MCF 10A (cell line): ENCODE measurements around the gene KCNRG. TPM values are rescaled to one million over a fixed set of nuclear protein-coding genes. Genes with fewer than 3 reads are reported as not detected.
A peak's percentile ranks its signal among the peaks of the same experiment; 100 is the strongest.

Source experiments
- BruUV-seq: library from RNA; stranded (reverse); fragments of 400-500 nt; replicated peaks from 2 replicates; lab custom pipeline; 2021; lab: Mats Ljungman, UMichigan
- CTCF ChIA-PET: fragments of 300-600 bp; sonication (Branson Sonifier 250); formaldehyde crosslinking; extraction: SDS; loops from one replicate; lab custom pipeline; 2021; ENCODE audit warnings: antibody characterized with exemption, inconsistent platforms; lab: Yijun Ruan, JAX
- POLR2A ChIA-PET: fragments of 300-600, 350-650 bp; sonication (Branson Sonifier 250); formaldehyde crosslinking; extraction: SDS; loops from one replicate; lab custom pipeline; 2020; ENCODE audit warnings: antibody characterized with exemption, inconsistent platforms; lab: Yijun Ruan, JAX
- DNase-seq: peaks from one replicate; pipeline ENCODE4 v3.0.0-alpha.2; 2018; ENCODE audit not compliant: unreplicated experiment
- H3K27ac Mint-ChIP-seq: one replicate; pipeline ENCODE4 v1.8.0; 2022; ENCODE audit warnings: mild to moderate bottlenecking, low read depth, mixed read lengths; ENCODE audit not compliant: unreplicated experiment
- H3K27me3 Mint-ChIP-seq: one replicate; pipeline ENCODE4 v1.8.0; 2022; ENCODE audit warnings: mixed read lengths; ENCODE audit not compliant: insufficient read depth, unreplicated experiment
- H3K36me3 Mint-ChIP-seq: one replicate; pipeline ENCODE4 v1.8.0; 2022; ENCODE audit warnings: mild to moderate bottlenecking, moderate library complexity, mixed read lengths; ENCODE audit not compliant: insufficient read depth, unreplicated experiment
- H3K4me1 Mint-ChIP-seq: one replicate; pipeline ENCODE4 v1.8.0; 2022; ENCODE audit warnings: mixed read lengths; ENCODE audit not compliant: insufficient read depth, unreplicated experiment
- H3K4me3 Mint-ChIP-seq: one replicate; pipeline ENCODE4 v1.8.0; 2022; ENCODE audit warnings: mild to moderate bottlenecking, moderate library complexity, mixed read lengths; ENCODE audit not compliant: unreplicated experiment
- H3K9me3 Mint-ChIP-seq: one replicate; pipeline ENCODE4 v1.8.0; 2022; ENCODE audit warnings: mixed read lengths; ENCODE audit not compliant: unreplicated experiment
- CTCF ChIP-seq: fragments of 200-600 bp; IDR thresholded peaks from one replicate; pipeline ENCODE4 v1.8.0; 2022; ENCODE audit warnings: antibody characterized with exemption, mild to moderate bottlenecking; ENCODE audit not compliant: unreplicated experiment
- intact Hi-C: fragments of 100-400 bp; cut with micrococcal nuclease; formaldehyde crosslinking; loops from 2 replicates; pipeline ENCODE4 v1.14.1; 2022
- total RNA-seq: library from RNA; stranded (reverse); gene quantifications from 2 replicates; pipeline ENCODE4 v1.2.3, GENCODE V29; 2022

KCNRG gene
- total RNA-seq, 1 experiment from 2014 or later: 0.28 TPM

GRCh38 chr13:50038266-50038665 lies 23.0 kb downstream of the KCNRG start:
- Mint-ChIP-seq H3K27me3 (no peaks in the 10 kb centered on the region), H3K27ac (no peak overlapping the region), H3K36me3 (peaks cover 38% of the 10 kb centered on the region), H3K9me3 (no peaks in the 10 kb centered on the region), H3K4me1 (peaks cover 7% of the 10 kb centered on the region), H3K4me3 (no peak overlapping the region)
- CTCF ChIA-PET: interaction anchor here (0.6 kb wide), 1 partner anchor 271 kb away, joined by 4 read pairs; no protein-coding TSS in a partner anchor
- intact Hi-C loops: no loop called here
- no peak for TF ChIP-seq CTCF
- POLR2A ChIA-PET: interaction anchor here (0.6 to 1.3 kb wide), 6 partner anchors 8 to 38 kb away, joined by 3 to 5 read pairs (median 3); no protein-coding TSS in a partner anchor
- no TSS peak for BruUV-seq
- no peak for DNase-seq

DNA sequence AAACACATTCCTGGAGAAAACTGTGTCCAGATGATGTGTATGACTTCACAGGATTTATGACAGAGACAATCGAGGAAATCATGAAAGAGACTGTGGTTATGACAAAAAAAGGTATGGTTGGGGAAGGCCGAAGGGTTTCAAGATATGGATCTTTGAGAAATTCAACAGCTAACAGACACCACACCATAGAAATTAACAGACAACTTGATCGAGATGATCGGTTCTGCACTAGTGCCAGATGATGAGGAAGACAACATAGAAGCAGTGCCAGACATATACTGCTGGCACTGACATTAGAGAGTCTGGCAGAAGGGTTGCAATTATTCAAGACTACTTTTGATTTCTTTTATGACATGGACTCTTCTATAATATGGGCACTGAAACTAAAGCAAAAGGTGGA lies 37.2 kb downstream of the KCNRG start:
- H3K4me3 Mint-ChIP-seq: no peak overlapping the region
- no peaks in the 10 kb centered on the region for H3K9me3 Mint-ChIP-seq
- H3K36me3 Mint-ChIP-seq: peaks cover 21% of the 10 kb centered on the region
- TF ChIP-seq CTCF: no peak
- ChIA-PET CTCF (no interaction called here), POLR2A (interaction anchor here (0.6 kb wide), 1 partner anchor 48 kb away, joined by 3 read pairs; no protein-coding TSS in a partner anchor)
- H3K27ac Mint-ChIP-seq: no peak overlapping the region
- intact Hi-C loops: no loop called here
- H3K27me3 Mint-ChIP-seq: no peaks in the 10 kb centered on the region
- BruUV-seq: no TSS peak
- H3K4me1 Mint-ChIP-seq: peaks cover 7% of the 10 kb centered on the region
- no peak for DNase-seq

- no peaks in the 10 kb centered on the region for H3K9me3 Mint-ChIP-seq
- intact Hi-C loops: no loop called here
- H3K27ac Mint-ChIP-seq: no peak overlapping the region
- H3K36me3 Mint-ChIP-seq: peaks cover 18% of the 10 kb centered on the region
- no peak for DNase-seq
- TF ChIP-seq CTCF: no peak
- H3K4me1 Mint-ChIP-seq: peaks cover 7% of the 10 kb centered on the region
- H3K27me3 Mint-ChIP-seq: no peaks in the 10 kb centered on the region
- no TSS peak for BruUV-seq
- ChIA-PET CTCF (no interaction called here), POLR2A (no interaction called here)
- H3K4me3 Mint-ChIP-seq: no peak overlapping the region
These were observed 38.6 kb downstream of the KCNRG start for GRCh38 chr13:50053844-50054243.

DNA sequence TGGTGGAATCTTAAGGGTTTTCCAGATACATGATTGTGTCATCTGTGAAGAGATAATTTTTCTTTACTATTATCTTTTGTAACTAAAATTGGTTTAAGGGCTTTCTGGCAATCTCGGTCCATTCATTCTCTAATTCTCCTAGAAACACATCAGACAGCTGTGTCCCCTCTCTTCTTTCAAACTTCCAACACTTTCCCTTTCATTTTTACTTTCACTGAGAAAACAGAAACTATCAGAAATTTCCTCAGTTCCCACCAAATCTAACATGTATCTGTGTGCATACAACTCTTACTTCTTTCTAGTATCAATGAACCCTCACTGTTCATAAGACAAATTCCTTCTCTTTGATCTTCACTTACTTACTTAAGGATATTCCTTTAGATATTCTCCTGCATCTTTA lies 40.2 kb downstream of the KCNRG start:
- no peak for TF ChIP-seq CTCF
- no peaks in the 10 kb centered on the region for H3K27me3 Mint-ChIP-seq
- BruUV-seq: no TSS peak
- peaks cover 20% of the 10 kb centered on the region for H3K36me3 Mint-ChIP-seq
- ChIA-PET POLR2A (no interaction called here), CTCF (no interaction called here)
- peak overlapping the region; percentile 80 for H3K27ac Mint-ChIP-seq
- peak overlapping the region; percentile 54 for H3K4me3 Mint-ChIP-seq
- no peak for DNase-seq
- H3K9me3 Mint-ChIP-seq: no peaks in the 10 kb centered on the region
- H3K4me1 Mint-ChIP-seq: peaks cover 7% of the 10 kb centered on the region
- intact Hi-C loops: no loop called here
